Naive thymus-derived CD4-positive, alpha-beta T cell (primary cell): ENCODE results near the gene LGR4. TPM values are rescaled to one million over a fixed set of nuclear protein-coding genes. Genes with fewer than 3 reads are reported as not detected.
"Not testable (repeated sequence)": the region's sequence is repeated elsewhere in the genome, so short reads cannot be mapped to it uniquely, and the experiment has no call there.

Source experiments
- ATAC-seq: fragments of 150-1000 bp; cut with Tn5 transposase; 2 replicates; pipeline ENCODE4 v1.10.0; 2021; ENCODE audit warnings: mild to moderate bottlenecking, moderate library complexity
- CTCF ChIA-PET: fragments of 350-600 bp; sonication (Branson Sonifier 250); formaldehyde crosslinking; loops from one replicate; lab custom pipeline; 2021; ENCODE audit warnings: antibody characterized with exemption; lab: Charles Lee
- POLR2A ChIA-PET: fragments of 350-600 bp; sonication (Branson Sonifier 250); formaldehyde crosslinking; loops from one replicate; lab custom pipeline; 2021; ENCODE audit warnings: antibody characterized with exemption, inconsistent platforms; lab: Charles Lee
- DNase-seq, 9 donors: peaks; one replicate each; pipeline versions ENCODE4 v3.0.0 to v3.0.0-alpha.2; 2020 to 2022; ENCODE audit warnings: mixed read lengths in 1 of 9
- H3K27ac ChIP-seq: one replicate; pipeline ENCODE4 v1.7.0; 2013; ENCODE audit warnings: mild to moderate bottlenecking, low read depth, low read length, moderate library complexity
- H3K27me3 ChIP-seq, 2 donors: one replicate each; pipeline ENCODE4 v1.7.0; 2013; ENCODE audit warnings: low read length in 2 of 2, mild to moderate bottlenecking in 2 of 2, moderate library complexity in 2 of 2; ENCODE audit not compliant: control insufficient read depth in 2 of 2, insufficient read depth in 2 of 2
- H3K36me3 ChIP-seq, 3 experiments: 1 replicate in 2 of 3; 2 replicates in 1 of 3; pipeline ENCODE4 v1.7.0; 2013; ENCODE audit warnings: low read length in 3 of 3, mild to moderate bottlenecking in 3 of 3, moderate library complexity in 1 of 3; ENCODE audit not compliant: insufficient read depth in 3 of 3, control insufficient read depth in 2 of 3
- H3K4me1 ChIP-seq, 2 donors: one replicate each; pipeline ENCODE4 v1.7.0; 2013; ENCODE audit warnings: low read length in 2 of 2, mild to moderate bottlenecking in 2 of 2, moderate library complexity in 1 of 2; ENCODE audit not compliant: control insufficient read depth in 2 of 2, insufficient read depth in 2 of 2
- H3K4me3 ChIP-seq: 2 replicates; pipeline ENCODE4 v1.7.0; 2013; ENCODE audit warnings: mild to moderate bottlenecking, low read length
- H3K9me3 ChIP-seq, 3 experiments: 1 replicate in 2 of 3; 2 replicates in 1 of 3; pipeline ENCODE4 v1.7.0; 2013; ENCODE audit warnings: low read length in 3 of 3; ENCODE audit not compliant: control insufficient read depth in 2 of 3
- H3K27ac Mint-ChIP-seq, 9 donors: one replicate each; pipeline ENCODE4 v1.8.0; 2020 to 2022; ENCODE audit warnings: mixed read lengths in 9 of 9, mild to moderate bottlenecking in 8 of 9, moderate library complexity in 5 of 9, inconsistent platforms in 2 of 9
- H3K27me3 Mint-ChIP-seq, 5 donors: one replicate each; pipeline ENCODE4 v1.8.0; 2021 to 2022; ENCODE audit warnings: mixed read lengths in 5 of 5, mild to moderate bottlenecking in 1 of 5
- H3K36me3 Mint-ChIP-seq, 5 donors: one replicate each; pipeline ENCODE4 v1.8.0; 2020 to 2022; ENCODE audit warnings: mixed read lengths in 5 of 5, mild to moderate bottlenecking in 3 of 5, inconsistent platforms in 1 of 5
- H3K4me1 Mint-ChIP-seq, 7 donors: one replicate each; pipeline ENCODE4 v1.8.0; 2020 to 2022; ENCODE audit warnings: mixed read lengths in 7 of 7, mild to moderate bottlenecking in 3 of 7, inconsistent platforms in 1 of 7
- H3K4me3 Mint-ChIP-seq, 10 donors: one replicate each; pipeline ENCODE4 v1.8.0; 2020 to 2022; ENCODE audit warnings: mild to moderate bottlenecking in 10 of 10, mixed read lengths in 10 of 10, moderate library complexity in 6 of 10, inconsistent platforms in 2 of 10
- H3K9me3 Mint-ChIP-seq, 11 donors: one replicate each; pipeline ENCODE4 v1.8.0; 2020 to 2022; ENCODE audit warnings: mixed read lengths in 11 of 11, mild to moderate bottlenecking in 4 of 11, inconsistent platforms in 1 of 11, moderate library complexity in 1 of 11
- intact Hi-C, 2 donors: fragments of 100-400 bp; cut with micrococcal nuclease; formaldehyde crosslinking; loops; one replicate each; pipeline ENCODE4 v1.15.1; 2023
- polyA plus RNA-seq, 2 donors: library from polyadenylated mRNA; unstranded; fragments of 300-500 nt; fragmentation: Illumina TruSeq; gene quantifications; one replicate each; pipeline ENCODE4 v1.2.3, GENCODE V29; 2021
- total RNA-seq, 6 experiments: library from RNA in 5 of 6; stranded (reverse) in 5 of 6; gene quantifications; 1 replicate in 5 of 6; 2 replicates in 1 of 6; pipeline ENCODE4 v1.2.3 and lab custom pipeline; 2021 to 2026

LGR4 gene
- 1 to 10 TPM in 2 of 5 experiments, under 1 TPM in 3; 0.05 to 1.5 (median 0.95) TPM for total RNA-seq
- polyA plus RNA-seq: under 1 TPM; 0.05 to 0.07 TPM
- 2.7 reads per million, percentile 14 among the genes with 10 or more reads in this experiment for total RNA-seq (lab: John Stamatoyannopoulos, UW)

DNA sequence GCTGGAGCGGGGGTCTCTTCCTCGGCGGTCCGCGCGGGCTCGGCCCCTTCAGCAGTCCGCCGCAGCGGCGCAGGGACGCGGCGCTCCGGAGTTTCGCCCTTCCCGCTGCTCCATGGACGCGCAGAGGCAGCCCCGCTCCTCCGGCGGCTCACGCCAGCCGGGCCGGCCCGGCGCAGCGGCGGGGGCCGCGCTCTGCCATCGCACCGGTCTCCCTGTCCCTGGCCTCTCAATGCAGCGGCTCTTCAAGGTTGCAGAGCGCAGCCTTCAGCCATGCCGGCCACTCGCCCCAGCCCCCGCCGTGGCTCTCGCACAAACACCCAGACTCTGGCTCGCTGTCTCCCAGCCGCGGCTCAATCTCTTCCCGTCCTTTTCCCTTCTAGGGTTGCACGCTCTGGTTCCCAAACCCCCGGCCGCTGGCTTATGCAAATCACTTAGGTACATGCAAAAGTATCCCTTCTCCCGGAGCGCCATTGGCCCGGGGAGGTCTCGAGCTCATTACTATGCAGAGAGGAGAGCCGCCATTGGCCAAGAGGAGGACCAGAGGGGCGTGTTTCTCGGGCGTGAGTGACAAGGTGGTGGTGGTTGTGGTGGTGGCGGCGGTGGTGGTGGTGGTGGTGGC is at the start of gene LGR4:
Gene LGR4 (minus strand): TSS at position 393 of the 619 bp plus-strand sequence. CDS start 488 bp downstream, outside the sequence.
- DNase-seq (peak; percentile 33 to 79 (median 70)), ATAC-seq (peak; percentile 90)
- H3K27ac ChIP-seq: peak within 1 kb of the TSS; percentile 33
- Mint-ChIP-seq H3K36me3 (peaks cover 0 to 2% (median 0%) of the 10 kb centered on the region in 5 donors), H3K27me3 (peaks cover 0 to 59% (median 7%) of the 10 kb centered on the region in 5 donors), H3K4me3 (peak within 1 kb of the TSS; percentile 88 to 98 (median 96)), H3K4me1 (peaks cover 6 to 29% (median 21%) of the 10 kb centered on the region in 7 donors), H3K27ac (peak within 1 kb of the TSS; percentile 18 to 90 (median 77)), H3K9me3 (no peaks in the 10 kb centered on the region)
- ChIA-PET POLR2A (interaction anchor here (0.7 to 1.5 kb wide), 2 partner anchors 14 to 129 kb away, joined by 3 read pairs; no protein-coding TSS in a partner anchor), CTCF (interaction anchor here (0.6 to 1.4 kb wide), 2 partner anchors 14 to 106 kb away, joined by 3 to 8 read pairs; no protein-coding TSS in a partner anchor)
- peak within 1 kb of the TSS; percentile 73 for H3K4me3 ChIP-seq
- no peaks in the 10 kb centered on the region for H3K27me3 ChIP-seq
- H3K36me3 ChIP-seq: no peaks in the 10 kb centered on the region
- no peaks in the 10 kb centered on the region for H3K9me3 ChIP-seq
- intact Hi-C loops: loop anchor here (1.0 to 2.0 kb wide), 4 partner anchors 14 to 109 kb away; partner anchors contain the start of genes LIN7C (in 2 of the 2) and CCDC34 (in 1 of the 2)
- peaks cover 4 to 10% of the 10 kb centered on the region in 2 donors for H3K4me1 ChIP-seq

GRCh38 chr11:27520226-27520625 is 47.6 kb upstream of the LGR4 start:
- ChIA-PET CTCF (no interaction called here), POLR2A (no interaction called here)
- Mint-ChIP-seq H3K36me3 (peaks cover 0 to 9% (median 1%) of the 10 kb centered on the region in 5 donors), H3K4me1 (no peaks in the 10 kb centered on the region), H3K9me3 (peaks cover 0 to 6% (median 3%) of the 10 kb centered on the region in 11 donors), H3K27ac (no peak overlapping the region), H3K27me3 (peaks cover 5 to 24% (median 8%) of the 10 kb centered on the region in 5 donors), H3K4me3 (no peak overlapping the region)
- Histone ChIP-seq H3K36me3 (no peaks in the 10 kb centered on the region), H3K4me1 (no peaks in the 10 kb centered on the region), H3K27ac (no peak overlapping the region), H3K9me3 (no peaks in the 10 kb centered on the region), H3K4me3 (no peak overlapping the region), H3K27me3 (no peaks in the 10 kb centered on the region)
- intact Hi-C loops: no loop called here
- no peak for DNase-seq
- no peak for ATAC-seq

DNA sequence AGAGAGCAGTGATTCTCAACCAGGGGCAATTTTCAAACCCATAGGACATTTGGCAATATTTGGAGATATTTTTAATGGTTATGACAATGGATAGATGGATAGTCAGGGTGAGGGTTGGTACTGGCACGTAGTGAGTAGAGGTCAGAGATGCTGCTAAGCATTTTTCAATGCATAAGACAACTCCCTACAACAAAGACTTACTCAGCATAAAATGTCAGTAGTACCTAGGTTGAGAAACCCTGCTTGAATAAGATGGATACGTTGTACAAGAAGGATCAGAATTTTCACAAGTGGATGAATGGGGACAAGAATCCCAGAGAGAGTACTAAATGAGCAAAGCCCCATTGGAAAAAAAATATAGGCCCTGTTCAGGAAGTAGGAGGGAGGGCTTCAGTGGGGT is 45.9 kb upstream of the LGR4 start:
- no peaks in the 10 kb centered on the region for H3K4me1 Mint-ChIP-seq
- CTCF ChIA-PET: no interaction called here
- H3K9me3 ChIP-seq: no peaks in the 10 kb centered on the region
- peaks cover 0 to 9% (median 6%) of the 10 kb centered on the region in 11 donors for H3K9me3 Mint-ChIP-seq
- intact Hi-C loops: no loop called here
- H3K27ac Mint-ChIP-seq: no peak overlapping the region
- no peaks in the 10 kb centered on the region for H3K36me3 ChIP-seq
- ATAC-seq (no peak), DNase-seq (no peak)
- H3K27me3 Mint-ChIP-seq: peaks cover 5 to 24% (median 8%) of the 10 kb centered on the region in 5 donors
- no peak overlapping the region for H3K4me3 ChIP-seq
- H3K27me3 ChIP-seq: no peaks in the 10 kb centered on the region
- H3K4me3 Mint-ChIP-seq: no peak overlapping the region
- H3K27ac ChIP-seq: no peak overlapping the region
- H3K4me1 ChIP-seq: no peaks in the 10 kb centered on the region
- H3K36me3 Mint-ChIP-seq: peaks cover 0 to 10% (median 0%) of the 10 kb centered on the region in 5 donors
- POLR2A ChIA-PET: no interaction called here

GRCh38 chr11:27517490-27517889 is 44.9 kb upstream of the LGR4 start:
- ATAC-seq, H3K4me3 ChIP-seq, DNase-seq, H3K4me1 ChIP-seq, H3K9me3 ChIP-seq, H3K27me3 ChIP-seq, CTCF ChIA-PET, H3K9me3 Mint-ChIP-seq, H3K27ac Mint-ChIP-seq, H3K4me1 Mint-ChIP-seq, H3K4me3 Mint-ChIP-seq, H3K36me3 ChIP-seq, H3K27ac ChIP-seq, intact Hi-C loops, H3K36me3 Mint-ChIP-seq, POLR2A ChIA-PET: not testable (repeated sequence)
- H3K27me3 Mint-ChIP-seq: peaks cover 5 to 24% (median 8%) of the 10 kb centered on the region in 5 donors

DNA sequence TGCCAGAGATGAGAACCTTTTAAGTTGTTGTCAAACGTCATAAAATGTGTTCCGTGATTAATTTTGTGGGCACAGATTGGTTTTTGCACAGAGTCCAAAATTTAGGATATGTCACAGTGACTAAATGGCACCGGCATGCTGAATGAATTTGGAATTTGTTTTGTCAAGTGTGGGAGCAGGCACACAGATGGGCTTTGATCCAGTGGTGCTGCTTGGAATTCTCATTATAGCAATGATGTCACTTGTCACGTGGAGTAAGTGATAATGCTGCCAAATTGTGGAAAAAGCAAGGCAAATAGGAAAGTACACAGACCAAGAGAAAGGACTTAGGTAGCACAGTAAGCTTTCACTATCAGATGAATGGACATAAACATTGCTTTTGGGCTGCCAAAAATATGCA is 42.0 kb upstream of the LGR4 start:
- H3K27ac ChIP-seq: no peak overlapping the region
- no peak for ATAC-seq
- Mint-ChIP-seq H3K27me3 (peaks cover 5 to 22% (median 8%) of the 10 kb centered on the region in 5 donors), H3K36me3 (peaks cover 0 to 9% (median 0%) of the 10 kb centered on the region in 5 donors), H3K9me3 (peaks cover 0 to 9% (median 6%) of the 10 kb centered on the region in 11 donors), H3K4me1 (peaks cover 0 to 4% (median 0%) of the 10 kb centered on the region in 7 donors), H3K27ac (no peak overlapping the region), H3K4me3 (no peak overlapping the region)
- POLR2A ChIA-PET: no interaction called here
- H3K4me3 ChIP-seq: no peak overlapping the region
- H3K9me3 ChIP-seq: no peaks in the 10 kb centered on the region
- no peaks in the 10 kb centered on the region for H3K36me3 ChIP-seq
- DNase-seq: no peak
- no peaks in the 10 kb centered on the region for H3K27me3 ChIP-seq
- H3K4me1 ChIP-seq: no peaks in the 10 kb centered on the region
- CTCF ChIA-PET: no interaction called here
- intact Hi-C loops: no loop called here

- ChIA-PET POLR2A (no interaction called here), CTCF (no interaction called here)
- intact Hi-C loops: no loop called here
Measured at GRCh38 chr11:27514076-27514475, 41.5 kb upstream of the LGR4 start.

More at GRCh38 chr11:27514076-27514475, 41.5 kb upstream of the LGR4 start:
- Mint-ChIP-seq H3K4me1 (peaks cover 0 to 4% (median 3%) of the 10 kb centered on the region in 7 donors), H3K9me3 (peaks cover 0 to 9% (median 6%) of the 10 kb centered on the region in 11 donors), H3K27me3 (peaks cover 5 to 17% (median 8%) of the 10 kb centered on the region in 5 donors), H3K4me3 (no peak overlapping the region), H3K27ac (no peak overlapping the region), H3K36me3 (peaks cover 0 to 9% (median 0%) of the 10 kb centered on the region in 5 donors)
- DNase-seq: no peak
- no peak for ATAC-seq
- H3K4me3 ChIP-seq: no peak overlapping the region
- no peak overlapping the region for H3K27ac ChIP-seq
- no peaks in the 10 kb centered on the region for H3K4me1 ChIP-seq
- H3K9me3 ChIP-seq: no peaks in the 10 kb centered on the region
- H3K27me3 ChIP-seq: no peaks in the 10 kb centered on the region
- no peaks in the 10 kb centered on the region for H3K36me3 ChIP-seq
